Lower lobe of right lung (tissue), 2 donors: ENCODE data around the gene ABHD16A. TPM values are rescaled to one million over a fixed set of nuclear protein-coding genes. Genes with fewer than 3 reads are reported as not detected.

Source experiments
- ATAC-seq, 2 donors: fragments of 200-7000 bp; cut with Tn5 transposase; one replicate each; pipeline ENCODE4 v1.9.1; 2020 to 2022; ENCODE audit warnings: mild to moderate bottlenecking in 2 of 2, moderate library complexity in 2 of 2
- DNase-seq: peaks from one replicate; pipeline ENCODE4 v3.0.0-alpha.2; 2020
- H3K27ac ChIP-seq: fragments of 200-600 bp; one replicate; pipeline ENCODE4 v1.8.0; 2022
- H3K27me3 ChIP-seq: fragments of 200-600 bp; one replicate; pipeline ENCODE4 v1.8.0; 2022; ENCODE audit warnings: low read depth
- H3K36me3 ChIP-seq: fragments of 200-600 bp; one replicate; pipeline ENCODE4 v1.8.0; 2022; ENCODE audit warnings: mild to moderate bottlenecking
- H3K4me1 ChIP-seq: fragments of 200-600 bp; one replicate; pipeline ENCODE4 v1.8.0; 2022
- H3K4me3 ChIP-seq: fragments of 200-600 bp; one replicate; pipeline ENCODE4 v1.8.0; 2022; ENCODE audit warnings: mild to moderate bottlenecking
- H3K9me3 ChIP-seq: fragments of 200-600 bp; one replicate; pipeline ENCODE4 v1.8.0; 2022
- CTCF ChIP-seq: fragments of 200-600 bp; IDR thresholded peaks from one replicate; pipeline ENCODE4 v1.8.0; 2022; ENCODE audit warnings: antibody characterized with exemption, mild to moderate bottlenecking
- intact Hi-C: fragments of 100-400 bp; cut with DNase I; formaldehyde crosslinking; loops from one replicate; pipeline ENCODE4 v1.11.0; 2022
- total RNA-seq: library from RNA; stranded (reverse); fragmentation: NEBNext Ultra II Directional; extraction: Animal tissue kit (Norgen Biotek cat#: 25700); gene quantifications from one replicate; pipeline ENCODE4 v1.2.1, GENCODE V29; 2021
- donor health status: DM: no; HTN: yes; CAD: no; lungs with severe emphysema.

Gene ABHD16A
- total RNA-seq, 1 donor from 2014 or later: 56.4 TPM

GRCh38 chr6:31734821-31735406, 31.8 kb upstream of the ABHD16A start:
- peaks cover 75% of the 10 kb centered on the region for H3K4me1 ChIP-seq

GRCh38 chr6:31734247-31734820, 31.2 kb upstream of the ABHD16A start:
- H3K36me3 ChIP-seq: peaks cover 42% of the 10 kb centered on the region
- TF ChIP-seq CTCF: no peak
- no peak for ATAC-seq
- peaks cover 73% of the 10 kb centered on the region for H3K4me1 ChIP-seq
- no peaks in the 10 kb centered on the region for H3K27me3 ChIP-seq
- DNase-seq: peak; percentile 60
- peak overlapping the region; percentile 93 for H3K27ac ChIP-seq
- intact Hi-C loops: loop anchor here (10.0 kb wide), 1 partner anchor 100 kb away; no protein-coding TSS in a partner anchor
- no peaks in the 10 kb centered on the region for H3K9me3 ChIP-seq
- H3K4me3 ChIP-seq: peak overlapping the region; percentile 86

More at GRCh38 chr6:31734821-31735406, 31.8 kb upstream of the ABHD16A start:
- peak; percentile 58 for DNase-seq
- peak overlapping the region; percentile 93 for H3K27ac ChIP-seq
- peaks cover 42% of the 10 kb centered on the region for H3K36me3 ChIP-seq
- intact Hi-C loops: loop anchor here (10.0 kb wide), 1 partner anchor 100 kb away; no protein-coding TSS in a partner anchor
- no peaks in the 10 kb centered on the region for H3K9me3 ChIP-seq
- peak overlapping the region; percentile 86 for H3K4me3 ChIP-seq
- no peak for TF ChIP-seq CTCF
- peak; percentile 5 to 35 for ATAC-seq
- no peaks in the 10 kb centered on the region for H3K27me3 ChIP-seq

- no peak for TF ChIP-seq CTCF
- ATAC-seq: no peak
- no peaks in the 10 kb centered on the region for H3K9me3 ChIP-seq
- H3K4me3 ChIP-seq: peak overlapping the region; percentile 86
- no peak for DNase-seq
- peaks cover 71% of the 10 kb centered on the region for H3K4me1 ChIP-seq
- intact Hi-C loops: loop anchor here (10.0 kb wide), 1 partner anchor 101 kb away; no protein-coding TSS in a partner anchor
- H3K36me3 ChIP-seq: peaks cover 42% of the 10 kb centered on the region
- H3K27ac ChIP-seq: peak overlapping the region; percentile 93
- H3K27me3 ChIP-seq: no peaks in the 10 kb centered on the region
Measured at GRCh38 chr6:31733734-31734133, 30.6 kb upstream of the ABHD16A start.

- peaks cover 53% of the 10 kb centered on the region for H3K36me3 ChIP-seq
- TF ChIP-seq CTCF: no peak
- no peak overlapping the region for H3K4me3 ChIP-seq
- no peak for ATAC-seq
- no peaks in the 10 kb centered on the region for H3K27me3 ChIP-seq
- DNase-seq: no peak
- H3K4me1 ChIP-seq: peaks cover 71% of the 10 kb centered on the region
- no peak overlapping the region for H3K27ac ChIP-seq
- no peaks in the 10 kb centered on the region for H3K9me3 ChIP-seq
- intact Hi-C loops: loop anchor here (10.0 kb wide), 1 partner anchor 103 kb away; no protein-coding TSS in a partner anchor
Measured at GRCh38 chr6:31732029-31732428, 28.9 kb upstream of the ABHD16A start.

GRCh38 chr6:31730631-31731086, 27.5 kb upstream of the ABHD16A start:
- Histone ChIP-seq H3K27ac (peak overlapping the region; percentile 93), H3K36me3 (peaks cover 64% of the 10 kb centered on the region), H3K9me3 (no peaks in the 10 kb centered on the region), H3K4me1 (peaks cover 79% of the 10 kb centered on the region), H3K27me3 (no peaks in the 10 kb centered on the region), H3K4me3 (peak overlapping the region; percentile 91)
- ATAC-seq (no peak), DNase-seq (no peak)
- intact Hi-C loops: loop anchor here (10.0 kb wide), 1 partner anchor 104 kb away; no protein-coding TSS in a partner anchor
- no peak for TF ChIP-seq CTCF
